K562 (cell line): ENCODE measurements around the gene CHCHD1. TPM values are rescaled to one million over a fixed set of nuclear protein-coding genes. Genes with fewer than 3 reads are reported as not detected.

Source experiments
- ELF4 ChIP-seq: fragments of 450-650 bp; formaldehyde crosslinking; IDR thresholded peaks from 2 replicates; pipeline ENCODE4 v1.4.0; 2022; ENCODE audit warnings: missing genetic modification characterization
- FOXA1 ChIP-seq: fragments of 450-650 bp; IDR thresholded peaks from 2 replicates; pipeline ENCODE4 v1.6.1; 2016; ENCODE audit warnings: mild to moderate bottlenecking, borderline replicate concordance
- GMEB1 ChIP-seq: fragments of 250-450 bp; sonication (Bioruptor Pico); IDR thresholded peaks from 2 replicates; pipeline ENCODE4 v1.4.0; 2020; ENCODE audit warnings: mild to moderate bottlenecking
- GTF2E2 ChIP-seq: fragments of 200-800 bp; sonication (Bioruptor generic); IDR thresholded peaks from 2 replicates; pipeline ENCODE4 v1.6.1; 2016; ENCODE audit warnings: missing genetic modification characterization, missing compliant biosample characterization
- HDAC6 ChIP-seq: IDR thresholded peaks from 2 replicates; pipeline ENCODE4 v1.6.1; 2012; ENCODE audit warnings: low read depth, mild to moderate bottlenecking, control low read depth, inconsistent platforms, low read length, moderate library complexity
- IRF9 ChIP-seq: fragments of 450-650 bp; IDR thresholded peaks from 2 replicates; pipeline ENCODE4 v1.6.1; 2016; ENCODE audit warnings: missing biosample characterization, missing genetic modification characterization
- NR4A1 ChIP-seq, 2 experiments: fragments of 250-450 bp in 1 of 2; fragments of 450-650 bp in 1 of 2; sonication (Bioruptor Pico) in 1 of 2; IDR thresholded peaks; 2 replicates each; pipeline versions ENCODE4 v1.4.0 to v1.6.1; 2016 to 2020; ENCODE audit warnings: mild to moderate bottlenecking in 2 of 2, missing compliant biosample characterization in 1 of 2, missing genetic modification characterization in 1 of 2, moderate library complexity in 1 of 2
- PBX2 ChIP-seq, 2 experiments: IDR thresholded peaks in 1 of 2; conservative IDR thresholded peaks in 1 of 2; 2 replicates each; pipeline ENCODE4 v1.6.1; 2016; ENCODE audit warnings: low read depth in 2 of 2, mild to moderate bottlenecking in 1 of 2, missing compliant biosample characterization in 1 of 2, missing genetic modification characterization in 1 of 2, moderate library complexity in 1 of 2
- PHB ChIP-seq: fragments of 250-450 bp; sonication (Bioruptor Pico); IDR thresholded peaks from 2 replicates; pipeline ENCODE4 v1.5.0; 2021
- PTRF ChIP-seq: fragments of 450-650 bp; IDR thresholded peaks from 2 replicates; pipeline ENCODE4 v1.6.1; 2016; ENCODE audit warnings: mild to moderate bottlenecking, missing genetic modification characterization, missing compliant biosample characterization
- SIN3A ChIP-seq, 2 experiments: fragments of 150-350 bp in 1 of 2; IDR thresholded peaks; 2 replicates each; pipeline ENCODE4 v1.6.1; 2011 to 2016; ENCODE audit warnings: borderline replicate concordance in 2 of 2, low read depth in 2 of 2, low read length in 2 of 2, mild to moderate bottlenecking in 2 of 2, moderate library complexity in 2 of 2; ENCODE audit not compliant: control insufficient read depth in 1 of 2
- SMAD2 ChIP-seq: fragments of 150-350 bp; IDR thresholded peaks from 2 replicates; pipeline ENCODE4 v1.6.1; 2014; ENCODE audit warnings: low read depth, mild to moderate bottlenecking, low read length
- UBTF ChIP-seq, 2 experiments: IDR thresholded peaks; 2 replicates each; pipeline ENCODE4 v1.6.1; 2012; ENCODE audit warnings: improper control_type of control experiment in 2 of 2, low read depth in 2 of 2, low read length in 2 of 2, borderline replicate concordance in 1 of 2
- ZNF175 ChIP-seq: fragments of 200-800 bp; sonication (Bioruptor generic); IDR thresholded peaks from 2 replicates; pipeline ENCODE4 v1.6.1; 2016; ENCODE audit warnings: low read depth, mild to moderate bottlenecking, missing genetic modification characterization, missing compliant biosample characterization
- polyA plus RNA-seq, 8 experiments: library from polyadenylated mRNA; depleted of rRNA in 4 of 8; stranded (reverse) in 5 of 8; unstranded in 3 of 8; fragments of >200 nt; fragmentation: Nextera tagmentation in 2 of 8; fragmentation: Illumina TruSeq in 1 of 8; extraction: Ambion mirVana in 2 of 8; extraction: Trizol in 1 of 8; gene quantifications; 2 replicates each; pipeline versions ENCODE4 v1.2.1 to v1.2.3, GENCODE V29; 2011 to 2014; ENCODE audit warnings: inconsistent platforms in 1 of 8, missing spikeins in 1 of 8
- total RNA-seq, 7 experiments: library from RNA; depleted of rRNA in 6 of 7; stranded (reverse); fragments of >200 nt in 6 of 7; fragmentation: Illumina TruSeq in 2 of 7; extraction: Trizol in 2 of 7; gene quantifications; 2 replicates each; pipeline versions ENCODE4 v1.2.1 to v1.2.3, GENCODE V29; 2011 to 2021; ENCODE audit warnings: low replicate concordance in 1 of 7

The CHCHD1 gene
- total and polyA plus RNA-seq, 9 of the 15 experiments (the other 6 are each of a cell fraction or from before 2014, with no cell fraction given): 52.9 to 126 (median 83.4) TPM

- peak; percentile 88 to 89 for TF ChIP-seq UBTF (IDR thresholded peaks at IDR 0.05; ENCODE audit: borderline replicate concordance in 1 of 2, low read depth in 2 of 2, low read length in 2 of 2)
- peak; percentile 88; the same call in 1 of the 2 replicates for TF ChIP-seq GTF2E2 (tag)
- TF ChIP-seq SIN3A (IDR thresholded peaks at IDR 0.05; ENCODE audit: borderline replicate concordance in 2 of 2, control insufficient read depth in 1 of 2, low read depth in 2 of 2, low read length in 2 of 2): peak; percentile 99
- peak; percentile 92 for TF ChIP-seq ELF4 (CRISPR knock-in tag)
- TF ChIP-seq PHB: no peak
- no peak for TF ChIP-seq NR4A1 (CRISPR knock-in tag; IDR thresholded peaks at IDR 0.05)
- TF ChIP-seq NR4A1 (tag; IDR thresholded peaks at IDR 0.05): no peak
- no peak for TF ChIP-seq HDAC6
- no peak for TF ChIP-seq SMAD2
- TF ChIP-seq IRF9 (tag): no peak
- TF ChIP-seq GMEB1 (CRISPR knock-in tag): peak; percentile 9; the same call in 1 of the 2 replicates
- TF ChIP-seq PTRF (tag): no peak
- TF ChIP-seq PBX2 (CRISPR knock-in tag; IDR thresholded peaks at IDR 0.05; ENCODE audit: low read depth): no peak
- TF ChIP-seq PBX2 (tag; conservative IDR thresholded peaks at IDR 0.05; ENCODE audit: low read depth): no peak
- 0 out of 2 replicates have a peak, but pooled peaks have one; percentile 33 for TF ChIP-seq ZNF175
- TF ChIP-seq FOXA1: no peak
Measured at GRCh38 chr10:73785211-73785720, 3.4 kb downstream of the CHCHD1 start, which contains the start of gene ZSWIM8 (continued).
